HG02623 (cell line): ENCODE data around the gene PRMT7.

ENCODE experiments used
- ATAC-seq: cut with Tn5 transposase; IDR thresholded peaks from one replicate; pipeline ENCODE4 v1.9.1; 2021; ENCODE audit warnings: moderate library complexity; ENCODE audit not compliant: unreplicated experiment

PRMT7 gene

DNA sequence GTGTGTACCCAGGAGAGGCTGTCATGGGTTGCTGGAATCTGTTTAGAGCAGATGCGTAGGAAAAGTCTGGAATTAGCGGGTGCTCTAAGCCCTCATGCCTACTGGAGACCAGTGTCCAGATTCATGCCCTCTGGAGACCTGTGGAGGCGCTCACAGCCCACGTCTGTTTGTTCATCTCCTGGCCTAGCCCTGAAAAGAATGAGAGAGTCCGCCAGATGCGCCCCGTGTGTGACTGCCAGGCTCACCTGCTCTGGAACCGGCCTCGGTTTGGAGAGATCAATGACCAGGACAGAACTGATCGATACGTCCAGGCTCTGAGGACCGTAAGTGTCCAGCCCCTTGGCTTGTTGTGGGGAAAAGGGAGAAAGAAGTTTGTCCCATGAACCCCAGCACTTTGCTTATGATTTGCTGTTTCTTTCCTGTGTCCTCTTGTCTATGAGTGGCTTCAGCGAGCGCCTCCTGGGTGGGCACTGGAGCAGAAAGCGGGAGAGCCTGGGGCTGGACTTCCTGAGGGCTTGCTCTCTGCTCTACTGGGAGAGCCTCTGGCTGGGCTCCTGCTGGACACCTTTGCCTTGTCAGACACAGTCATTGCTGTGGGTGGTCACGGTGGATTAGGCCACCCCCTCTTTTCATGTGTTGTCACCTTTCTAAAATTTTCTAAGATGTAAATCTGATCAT lies 35.3 kb downstream of the PRMT7 start:
- ATAC-seq = no peak

DNA sequence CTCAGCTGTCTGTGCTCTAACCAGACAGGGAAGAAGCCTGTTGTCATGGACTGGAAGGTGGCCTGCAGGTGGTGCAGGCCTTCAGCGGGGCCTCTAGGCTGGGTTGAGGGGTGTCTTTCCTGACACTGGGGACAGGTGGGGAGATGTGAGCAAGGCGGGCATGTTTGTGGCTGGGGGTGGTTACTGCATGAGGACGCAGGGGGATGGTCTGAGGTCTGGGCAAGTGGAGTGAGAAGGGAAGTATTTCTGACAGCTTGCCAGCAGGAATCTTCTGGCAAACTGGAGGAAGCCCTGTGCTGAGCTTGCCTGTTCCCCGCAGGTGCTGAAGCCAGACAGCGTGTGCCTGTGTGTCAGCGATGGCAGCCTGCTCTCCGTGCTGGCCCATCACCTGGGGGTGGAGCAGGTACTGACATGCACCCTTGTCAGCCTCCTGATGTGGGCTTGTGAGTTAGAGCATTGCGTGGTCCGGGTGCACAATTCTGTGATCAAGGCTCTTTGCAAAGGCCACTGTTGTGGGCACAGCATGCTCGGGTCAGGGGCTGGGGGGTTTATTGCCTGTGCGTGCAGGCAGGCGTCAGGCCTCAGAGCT lies 36.2 kb downstream of the PRMT7 start:
- ATAC-seq = no peak

DNA sequence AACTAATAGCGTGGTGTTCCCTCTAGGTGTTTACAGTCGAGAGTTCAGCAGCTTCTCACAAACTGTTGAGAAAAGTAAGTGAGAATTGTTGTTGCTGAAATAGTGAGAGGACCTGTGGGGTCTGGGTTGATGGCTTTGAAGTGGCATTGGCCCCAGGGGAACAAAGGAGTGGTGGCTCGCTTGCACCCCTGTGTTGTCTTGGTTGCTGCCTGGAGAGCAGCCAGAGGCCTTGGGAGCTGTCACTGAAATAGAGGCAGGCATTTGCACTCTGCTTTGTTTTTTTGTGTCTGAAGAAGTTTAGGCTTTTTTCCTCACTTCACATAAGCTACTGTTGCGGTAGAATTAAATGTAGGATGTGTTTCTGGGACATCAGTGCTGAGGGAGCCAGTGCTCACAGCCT lies 36.8 kb downstream of the PRMT7 start:
- no peak for ATAC-seq

DNA sequence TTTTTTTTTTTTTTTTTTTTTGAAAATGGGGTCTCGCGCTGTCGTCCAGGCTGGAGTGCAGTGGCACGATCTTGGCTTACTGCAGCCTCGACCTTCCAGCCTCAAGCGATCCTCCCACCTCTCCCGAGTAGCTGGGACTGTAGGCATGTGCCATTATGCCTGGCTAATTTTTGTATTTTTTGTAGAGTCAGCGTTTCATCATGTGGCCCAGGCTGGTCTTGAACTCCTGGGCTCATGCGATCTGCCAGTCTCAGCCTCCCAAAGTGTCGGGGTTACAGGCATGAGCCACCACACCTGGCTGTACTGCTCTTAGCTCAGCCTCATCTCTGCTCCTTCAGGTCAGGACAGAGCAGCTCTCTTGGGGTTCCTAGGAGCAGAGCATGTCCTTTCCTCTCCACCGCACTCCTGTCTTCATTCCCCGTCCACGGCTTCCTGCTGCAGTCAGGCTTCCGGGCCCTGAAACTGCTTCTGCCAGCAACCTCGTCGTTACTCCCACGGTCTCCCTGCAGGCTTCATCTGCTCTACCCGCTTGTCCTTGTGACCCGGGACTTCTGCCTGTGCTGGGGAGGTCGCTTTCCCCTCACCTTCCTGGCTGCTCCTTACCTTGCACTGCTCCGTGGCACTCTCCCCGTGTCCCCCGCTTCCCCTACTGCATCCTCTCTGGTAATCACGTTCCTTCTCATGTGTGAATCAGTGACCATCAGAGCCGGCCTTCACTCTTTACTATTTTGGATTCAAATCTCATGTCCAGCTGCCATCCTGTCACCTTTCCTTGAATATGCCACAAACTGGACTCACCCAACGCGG lies 38.0 kb downstream of the PRMT7 start:
- no peak for ATAC-seq

DNA sequence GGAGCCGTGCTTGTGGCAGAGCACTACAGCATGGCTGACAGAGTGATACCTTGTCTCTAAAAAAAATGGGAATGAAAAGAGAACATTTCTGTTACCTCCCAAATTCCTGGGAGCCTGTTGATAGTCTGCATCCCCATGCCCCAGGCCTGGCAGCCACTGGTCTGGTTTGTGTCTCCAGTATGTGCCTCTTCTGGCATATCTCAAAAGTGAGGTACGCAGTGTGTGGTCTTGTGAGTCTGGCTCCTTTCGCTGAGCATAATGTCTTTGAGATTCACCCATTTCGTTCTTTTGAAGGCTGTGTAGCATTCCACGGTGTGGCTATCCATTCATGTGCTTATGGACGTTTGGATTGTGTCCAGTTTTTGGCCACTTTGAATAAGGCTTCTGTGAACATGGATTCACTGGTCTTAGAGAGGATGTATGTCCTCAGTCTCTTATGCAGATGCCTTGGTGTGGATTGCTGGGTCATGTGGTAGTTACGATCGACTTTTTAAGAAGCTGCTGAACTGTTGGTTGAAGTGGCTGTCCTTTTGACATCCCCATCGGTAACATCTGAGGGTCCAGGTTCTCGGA lies 39.1 kb downstream of the PRMT7 start:
- no peak for ATAC-seq

DNA sequence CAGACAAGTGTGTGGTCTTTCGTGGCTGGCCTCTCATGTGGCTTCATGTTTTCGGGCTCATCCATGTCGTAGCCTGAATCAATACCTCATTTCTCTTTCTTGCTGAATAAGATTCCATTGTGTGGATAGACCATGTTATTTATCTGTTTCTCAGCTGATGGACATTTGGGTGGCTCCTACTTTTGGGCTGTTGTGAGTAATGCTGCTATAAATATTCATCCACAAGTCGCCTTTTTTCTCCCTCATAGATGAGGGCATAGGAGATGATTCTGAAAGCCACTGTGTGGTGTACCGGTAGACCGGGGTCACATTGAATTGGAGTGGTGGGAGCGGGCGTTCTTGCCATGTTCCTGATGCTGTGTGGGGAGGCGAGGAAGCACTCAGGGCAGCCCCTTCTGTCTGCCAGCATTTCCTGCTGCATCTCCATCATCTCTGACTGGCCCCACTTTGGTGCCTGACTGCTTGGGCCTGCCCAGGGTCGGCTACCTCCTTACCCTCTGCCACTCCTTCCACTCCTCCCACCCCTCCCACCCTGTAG lies 40.1 kb downstream of the PRMT7 start:
- ATAC-seq = no peak

DNA sequence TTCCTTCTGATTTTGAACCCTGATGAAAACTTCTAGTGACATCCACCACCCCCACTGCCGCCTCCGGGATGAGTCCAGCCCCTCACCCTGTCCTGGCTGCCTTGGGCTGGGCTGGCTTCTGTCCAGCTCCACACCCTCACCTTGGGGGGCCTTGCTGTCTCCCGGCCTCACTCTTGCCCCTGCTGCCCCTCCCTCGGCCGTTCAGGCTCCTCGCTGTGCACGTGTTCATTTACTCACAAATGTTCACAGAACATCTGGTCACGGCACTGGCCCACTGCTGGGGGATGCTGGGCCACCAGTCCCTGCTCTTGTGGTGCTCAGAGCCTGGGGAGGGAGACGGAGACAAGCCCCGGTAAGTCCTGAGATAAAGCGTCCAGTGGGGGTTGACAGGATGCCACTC lies 40.6 kb downstream of the PRMT7 start:
- no peak for ATAC-seq

DNA sequence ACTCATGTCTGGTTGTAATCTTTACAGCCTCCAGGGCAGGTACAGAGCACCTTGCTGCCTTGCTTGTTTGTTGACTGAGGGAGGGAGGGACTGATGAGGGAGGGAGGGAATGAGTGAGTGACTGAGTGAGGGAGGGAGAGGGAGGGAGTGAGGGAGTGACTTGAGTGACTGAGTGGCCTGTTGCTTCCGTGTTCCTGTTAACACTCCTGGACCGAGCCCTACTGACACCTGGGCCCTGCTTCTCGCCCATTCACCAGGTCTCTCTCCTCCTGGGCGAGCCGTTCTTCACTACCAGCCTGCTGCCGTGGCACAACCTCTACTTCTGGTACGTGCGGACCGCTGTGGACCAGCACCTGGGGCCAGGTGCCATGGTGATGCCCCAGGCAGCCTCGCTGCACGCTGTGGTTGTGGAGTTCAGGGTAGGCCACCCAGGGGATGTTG lies 41.2 kb downstream of the PRMT7 start:
- no peak for ATAC-seq

DNA sequence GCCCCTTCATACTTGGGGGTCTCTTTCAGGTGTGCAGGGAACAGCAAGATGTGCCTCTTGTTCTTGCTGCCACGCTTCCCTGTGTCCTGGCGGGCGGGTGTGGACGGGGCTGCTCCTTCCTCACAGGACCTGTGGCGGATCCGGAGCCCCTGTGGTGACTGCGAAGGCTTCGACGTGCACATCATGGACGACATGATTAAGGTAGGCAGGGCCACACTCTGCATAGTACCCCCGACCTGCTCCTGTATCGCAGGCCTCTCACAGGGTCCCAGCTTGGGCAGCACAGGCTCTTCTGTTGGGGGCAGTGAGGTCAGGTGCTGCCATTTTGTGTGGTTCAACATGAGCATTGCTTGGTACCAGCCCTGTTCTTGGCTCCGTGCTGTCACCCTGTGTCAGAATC lies 42.5 kb downstream of the PRMT7 start:
- no peak for ATAC-seq

DNA sequence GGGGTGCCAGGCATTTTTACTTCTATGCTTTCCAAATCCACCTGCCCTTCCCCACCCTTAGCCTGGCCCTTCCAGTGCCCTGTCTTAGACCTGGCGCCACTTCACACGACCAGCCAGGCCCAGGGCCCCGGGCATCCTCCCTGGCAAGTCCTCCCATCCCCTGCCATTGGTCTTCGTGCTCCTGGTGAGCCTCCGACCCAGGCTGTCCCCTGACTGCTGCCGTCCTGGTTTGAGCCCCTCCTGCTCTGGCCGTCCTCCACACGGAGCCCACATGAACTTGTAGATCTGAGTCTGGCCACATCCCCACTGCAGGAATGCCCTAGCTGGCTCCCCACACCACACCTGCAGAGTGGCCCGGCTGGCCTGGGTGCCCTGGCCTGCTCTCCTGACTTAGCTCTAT lies 44.0 kb downstream of the PRMT7 start:
- ATAC-seq = no peak

DNA sequence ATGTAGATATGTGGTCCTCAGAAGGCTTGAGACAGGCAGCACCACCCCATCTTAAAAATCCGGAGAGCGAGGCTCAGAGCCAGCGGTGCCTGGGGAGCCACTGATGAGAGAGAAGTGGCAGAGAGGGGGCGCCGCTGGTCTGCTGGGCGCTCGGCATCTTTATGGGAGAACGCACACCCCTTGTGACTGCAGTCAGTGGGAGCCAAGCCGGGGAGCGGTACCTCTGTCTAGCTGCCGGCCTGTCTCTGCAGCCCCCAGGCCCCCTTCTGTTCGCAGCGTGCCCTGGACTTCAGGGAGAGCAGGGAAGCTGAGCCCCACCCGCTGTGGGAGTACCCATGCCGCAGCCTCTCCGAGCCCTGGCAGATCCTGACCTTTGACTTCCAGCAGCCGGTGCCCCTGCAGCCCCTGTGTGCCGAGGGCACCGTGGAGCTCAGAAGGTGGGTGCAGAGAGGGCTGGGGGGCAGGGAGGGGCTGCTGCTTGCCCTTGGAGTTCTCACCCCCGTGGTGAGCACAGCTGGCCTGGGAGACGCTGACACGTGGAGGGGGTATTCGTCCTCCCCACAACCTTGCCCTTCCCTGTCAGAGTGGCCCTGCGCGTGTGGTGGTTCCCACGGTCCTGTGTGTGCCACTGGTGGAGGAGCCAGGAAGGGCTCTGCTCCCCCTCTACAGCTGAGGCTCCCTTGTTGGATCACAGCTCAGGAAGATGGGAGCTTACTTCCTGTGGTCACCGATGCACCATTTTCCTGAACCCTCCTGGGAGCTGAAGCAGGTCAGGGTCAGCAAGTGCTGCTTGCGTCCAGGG lies 44.8 kb downstream of the PRMT7 start:
- ATAC-seq = no peak

DNA sequence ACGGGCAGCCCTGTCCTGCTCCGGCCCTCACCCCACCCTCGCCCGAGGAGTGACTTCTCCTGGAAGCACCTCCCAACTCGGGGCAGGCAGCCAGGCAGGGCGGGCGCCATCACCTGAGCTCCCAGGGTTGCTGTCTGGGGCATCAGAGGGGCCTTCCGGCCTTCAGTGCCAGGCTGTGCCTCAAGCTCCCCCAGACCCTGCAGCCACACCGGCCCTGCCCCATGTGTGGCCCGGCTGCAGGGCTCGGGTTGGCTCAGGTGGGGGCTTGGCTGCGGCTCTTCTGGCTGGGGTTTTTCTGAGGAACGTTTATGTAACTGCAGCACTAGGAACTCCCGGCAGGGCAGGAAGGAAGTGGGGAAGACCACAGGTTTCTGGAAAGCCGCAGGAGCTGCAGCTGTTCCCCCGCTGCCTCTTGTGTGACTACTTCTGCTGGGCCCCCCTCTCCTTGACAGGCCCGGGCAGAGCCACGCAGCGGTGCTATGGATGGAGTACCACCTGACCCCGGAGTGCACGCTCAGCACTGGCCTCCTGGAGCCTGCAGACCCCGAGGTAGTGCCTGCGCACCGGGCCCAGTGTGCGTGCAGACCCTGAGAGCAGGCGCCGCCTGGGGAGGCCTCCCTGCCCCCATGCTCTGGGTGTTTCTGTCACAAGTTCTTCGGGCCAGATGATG lies 45.6 kb downstream of the PRMT7 start:
- peak; percentile 82 for ATAC-seq

DNA sequence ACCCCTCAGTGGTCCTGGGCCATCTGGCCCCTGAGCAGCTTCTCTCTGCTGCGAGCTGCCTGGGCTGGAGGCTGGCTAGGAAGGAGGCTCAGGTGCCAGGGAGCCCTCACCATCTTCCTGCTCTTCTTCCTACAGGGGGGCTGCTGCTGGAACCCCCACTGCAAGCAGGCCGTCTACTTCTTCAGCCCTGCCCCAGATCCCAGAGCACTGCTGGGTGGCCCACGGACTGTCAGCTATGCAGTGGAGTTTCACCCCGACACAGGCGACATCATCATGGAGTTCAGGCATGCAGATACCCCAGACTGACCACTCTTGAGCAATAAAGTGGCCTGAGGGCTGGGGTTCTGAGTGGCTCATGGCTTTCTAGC lies 46.1 kb downstream of the PRMT7 start:
- no peak for ATAC-seq

DNA sequence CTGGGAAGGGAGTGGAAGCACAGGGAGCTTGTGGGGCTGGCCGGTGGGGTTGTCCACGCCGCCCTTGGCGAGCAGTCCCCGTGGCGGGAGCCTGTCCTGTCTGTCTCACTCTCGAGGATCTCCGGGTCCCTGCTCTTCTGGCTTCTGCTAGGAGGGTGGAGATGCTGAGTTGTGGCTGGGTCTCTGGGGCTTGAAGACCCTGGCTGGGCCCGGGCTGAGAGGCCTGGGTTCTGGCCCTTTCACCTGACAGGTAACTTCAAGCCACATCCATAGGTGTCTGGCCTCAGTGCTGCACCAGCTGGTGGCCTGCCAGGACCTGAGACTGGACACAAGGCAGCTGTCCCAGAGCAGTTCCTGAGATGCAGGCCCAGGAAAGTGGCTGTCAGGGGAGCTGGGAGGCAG lies 46.7 kb downstream of the PRMT7 start:
- ATAC-seq = no peak

DNA sequence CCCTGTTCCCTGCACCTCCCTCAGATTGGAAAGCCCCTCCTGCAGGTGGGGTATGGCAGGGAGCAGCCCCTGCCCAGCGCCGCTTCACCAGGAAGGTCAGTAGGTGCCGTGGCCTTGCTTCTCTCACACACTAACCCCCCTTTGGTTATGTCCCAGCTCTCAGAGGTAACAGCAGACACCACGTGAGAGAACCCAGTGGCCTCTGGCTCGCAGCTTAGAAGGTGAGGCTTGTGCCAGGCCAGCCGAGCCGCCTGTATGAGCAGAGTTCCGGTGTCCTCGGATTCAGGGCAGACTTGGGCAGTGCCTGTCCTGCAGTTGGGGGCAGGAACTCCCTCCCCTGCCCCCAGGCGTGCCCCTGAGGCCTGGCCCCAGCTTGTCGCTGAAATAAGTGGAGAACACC lies 47.1 kb downstream of the PRMT7 start:
- ATAC-seq = no peak

DNA sequence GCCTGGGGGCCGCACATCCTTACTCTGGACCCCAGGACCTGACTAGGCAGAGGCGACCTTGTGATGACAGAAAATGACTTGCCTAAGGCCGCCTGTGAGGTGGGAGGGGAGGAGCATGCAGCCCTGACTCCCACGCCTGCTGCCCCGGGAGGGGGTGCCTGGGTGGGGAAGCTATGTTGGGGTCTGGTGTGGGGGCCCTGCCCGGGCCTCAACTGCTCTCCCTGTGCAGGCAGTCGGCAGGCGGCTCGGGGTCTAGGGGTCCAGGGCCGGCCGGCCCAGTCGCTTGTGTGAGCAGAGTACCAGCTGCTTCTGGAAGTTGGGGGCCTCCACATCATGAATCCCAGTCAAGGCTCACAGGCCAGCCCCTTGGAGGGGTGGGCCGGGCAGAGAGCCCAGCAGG lies 48.1 kb downstream of the PRMT7 start:
- no peak for ATAC-seq

DNA sequence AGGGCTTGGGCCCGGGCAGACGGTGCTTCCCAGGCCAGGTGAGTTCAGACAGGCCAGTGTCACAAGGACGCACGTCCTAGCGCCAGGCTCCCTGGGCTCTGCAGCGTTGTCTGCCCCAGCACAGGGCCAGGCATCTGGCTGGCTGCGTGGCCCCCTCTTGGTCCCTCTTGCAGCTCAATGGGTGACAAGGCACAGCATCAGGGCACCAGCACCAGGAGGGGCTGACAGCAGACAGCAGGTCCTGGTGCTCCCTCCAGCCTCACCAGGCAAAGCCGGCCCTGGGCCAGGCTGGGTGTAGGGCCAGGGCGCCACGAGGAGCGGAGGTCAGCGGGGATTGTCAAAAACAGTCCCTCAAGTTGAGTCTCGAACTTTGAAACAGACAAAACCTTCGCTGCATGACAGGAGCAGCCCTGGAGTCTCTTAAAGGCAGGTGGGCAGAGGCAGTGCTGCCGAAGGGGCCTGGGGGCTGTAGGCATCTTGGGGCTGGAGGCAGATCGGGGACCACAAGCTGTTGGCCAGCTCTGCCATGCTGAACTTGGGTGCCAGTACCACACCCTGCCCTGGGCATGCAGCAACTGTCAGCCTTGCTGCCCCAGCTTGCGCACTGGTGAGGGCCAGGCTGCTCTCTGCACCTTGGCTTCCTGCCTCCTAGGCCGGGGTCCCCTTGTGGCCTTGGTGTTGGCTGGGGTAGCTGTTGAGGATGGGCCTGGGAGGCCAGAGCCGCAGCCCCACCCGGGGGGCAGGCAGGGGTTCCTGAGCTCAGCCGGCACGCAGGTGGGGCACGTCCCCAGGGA lies 48.8 kb downstream of the PRMT7 start:
- no peak for ATAC-seq

DNA sequence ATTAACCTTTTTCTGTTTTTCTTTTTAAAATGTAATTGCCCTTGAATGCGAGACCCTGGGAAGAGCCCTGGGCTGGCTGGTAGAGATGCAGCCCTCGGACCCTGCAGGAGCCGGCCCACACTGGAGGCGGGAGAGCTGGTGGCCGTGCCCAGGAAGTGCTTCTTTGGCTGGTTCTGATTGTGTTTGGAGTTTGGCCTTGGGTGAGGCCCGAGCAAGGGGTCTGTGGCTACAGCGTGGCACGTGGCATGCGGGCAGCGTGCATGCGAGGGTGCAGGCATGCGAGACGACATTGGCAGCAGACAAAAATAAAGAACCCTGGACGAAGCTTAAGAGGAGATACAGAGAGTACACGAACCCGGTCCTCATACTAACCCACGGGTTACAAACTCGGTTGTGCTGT lies 49.7 kb downstream of the PRMT7 start:
- no peak for ATAC-seq

DNA sequence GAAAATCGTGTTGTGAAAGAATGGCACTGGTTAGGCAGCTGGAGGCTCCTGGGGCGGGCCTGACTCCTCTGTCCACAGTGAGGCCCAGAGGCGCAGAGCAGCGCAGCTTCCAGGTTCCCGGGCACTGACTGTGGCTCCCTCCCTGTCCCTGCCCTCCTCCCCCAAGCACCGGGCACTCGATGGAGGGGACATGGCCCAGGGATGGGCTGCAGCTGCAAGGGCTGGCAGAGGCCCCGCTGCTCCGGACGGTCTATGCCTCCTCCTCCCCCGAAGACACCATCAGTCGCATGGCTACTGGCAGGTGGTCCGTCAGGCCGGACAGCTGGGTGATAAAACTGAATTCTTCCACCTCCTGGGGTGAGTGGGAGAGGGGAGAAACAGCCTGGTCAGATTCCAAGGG lies 50.1 kb downstream of the PRMT7 start:
- no peak for ATAC-seq

DNA sequence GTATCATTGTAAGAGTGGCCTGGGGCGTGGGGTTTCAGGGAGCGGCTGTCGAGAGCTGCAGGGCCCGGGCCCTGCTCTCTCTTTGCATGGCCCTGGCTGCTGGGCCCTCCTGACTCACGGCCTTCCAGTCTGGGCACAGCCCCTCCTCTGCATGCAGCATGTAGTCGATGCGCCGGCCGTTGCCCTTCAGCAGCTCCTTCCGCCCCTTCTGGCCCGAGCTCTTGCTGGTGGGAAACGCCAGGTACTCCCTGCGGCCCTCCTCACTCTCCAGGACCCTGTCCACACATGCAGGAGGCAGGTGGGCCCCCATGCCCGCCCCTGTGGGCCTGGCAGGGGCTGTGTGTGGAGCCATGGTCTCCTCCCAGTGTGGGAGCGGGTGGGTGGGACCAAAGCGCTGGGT lies 50.7 kb downstream of the PRMT7 start:
- no peak for ATAC-seq
